ENCODE data around the gene GRIK5. TPM values are rescaled to one million over a fixed set of nuclear protein-coding genes. Genes with fewer than 3 reads are reported as not detected.
A peak's percentile ranks its signal among the peaks of the same experiment; 100 is the strongest.

GRIK5 gene
- total RNA-seq, 2 experiments from 2014 or later = 0.73 to 1.3 TPM

- no peak for DNase-seq (ENCODE audit: low spot score)
- BruUV-seq (replicated peaks) = no TSS peak
- no peaks in the 10 kb centered on the region for H3K9me2 ChIP-seq (ENCODE audit: insufficient read depth, low read length)
- H3K4me2 ChIP-seq (ENCODE audit: low read length) = no peak overlapping the region
- H3K36me3 ChIP-seq (ENCODE audit: insufficient read depth, low read length) = peaks cover 15% of the 10 kb centered on the region
- peaks cover 19% of the 10 kb centered on the region for H3K4me1 ChIP-seq (ENCODE audit: insufficient read depth, low read length, poor library complexity, severe bottlenecking)
- peaks cover 4% of the 10 kb centered on the region; the same call in 1 of the 2 replicates for H3K79me2 ChIP-seq (ENCODE audit: insufficient read depth, low read depth, low read length)
- intact Hi-C loops (cut with micrococcal nuclease; ENCODE audit: unreplicated experiment) = no loop called here
- H3K9me3 ChIP-seq (ENCODE audit: low read length) = no peaks in the 10 kb centered on the region
- no peak overlapping the region for H3K4me3 ChIP-seq (ENCODE audit: low read depth, low read length, poor library complexity, severe bottlenecking)
- POLR2A ChIA-PET = interaction anchor here (0.6 kb wide), 1 partner anchor 70 kb away, joined by 3 read pairs; no protein-coding TSS in a partner anchor
- H4K20me1 ChIP-seq (ENCODE audit: insufficient read depth, low read length) = no peaks in the 10 kb centered on the region
- no peak for TF ChIP-seq EZH2phosphoT487 (IDR thresholded peaks at IDR 0.05; ENCODE audit: borderline replicate concordance, low read depth, low read length)
- TF ChIP-seq, protein P1, sequence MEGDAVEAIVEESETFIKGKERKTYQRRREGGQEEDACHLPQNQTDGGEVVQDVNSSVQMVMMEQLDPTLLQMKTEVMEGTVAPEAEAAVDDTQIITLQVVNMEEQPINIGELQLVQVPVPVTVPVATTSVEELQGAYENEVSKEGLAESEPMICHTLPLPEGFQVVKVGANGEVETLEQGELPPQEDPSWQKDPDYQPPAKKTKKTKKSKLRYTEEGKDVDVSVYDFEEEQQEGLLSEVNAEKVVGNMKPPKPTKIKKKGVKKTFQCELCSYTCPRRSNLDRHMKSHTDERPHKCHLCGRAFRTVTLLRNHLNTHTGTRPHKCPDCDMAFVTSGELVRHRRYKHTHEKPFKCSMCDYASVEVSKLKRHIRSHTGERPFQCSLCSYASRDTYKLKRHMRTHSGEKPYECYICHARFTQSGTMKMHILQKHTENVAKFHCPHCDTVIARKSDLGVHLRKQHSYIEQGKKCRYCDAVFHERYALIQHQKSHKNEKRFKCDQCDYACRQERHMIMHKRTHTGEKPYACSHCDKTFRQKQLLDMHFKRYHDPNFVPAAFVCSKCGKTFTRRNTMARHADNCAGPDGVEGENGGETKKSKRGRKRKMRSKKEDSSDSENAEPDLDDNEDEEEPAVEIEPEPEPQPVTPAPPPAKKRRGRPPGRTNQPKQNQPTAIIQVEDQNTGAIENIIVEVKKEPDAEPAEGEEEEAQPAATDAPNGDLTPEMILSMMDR (conservative IDR thresholded peaks at IDR 0.05; ENCODE audit: low read length) = no peak
- no peak overlapping the region for H2AFZ ChIP-seq (ENCODE audit: low read length)
- H3K27ac ChIP-seq (ENCODE audit: low read depth, low read length, poor library complexity, severe bottlenecking) = no peak overlapping the region
- CTCF ChIA-PET (ENCODE audit: unreplicated experiment) = no interaction called here
These were observed 109.0 kb downstream of the GRIK5 start for GRCh38 chr19:41960973-41961372.

DNA sequence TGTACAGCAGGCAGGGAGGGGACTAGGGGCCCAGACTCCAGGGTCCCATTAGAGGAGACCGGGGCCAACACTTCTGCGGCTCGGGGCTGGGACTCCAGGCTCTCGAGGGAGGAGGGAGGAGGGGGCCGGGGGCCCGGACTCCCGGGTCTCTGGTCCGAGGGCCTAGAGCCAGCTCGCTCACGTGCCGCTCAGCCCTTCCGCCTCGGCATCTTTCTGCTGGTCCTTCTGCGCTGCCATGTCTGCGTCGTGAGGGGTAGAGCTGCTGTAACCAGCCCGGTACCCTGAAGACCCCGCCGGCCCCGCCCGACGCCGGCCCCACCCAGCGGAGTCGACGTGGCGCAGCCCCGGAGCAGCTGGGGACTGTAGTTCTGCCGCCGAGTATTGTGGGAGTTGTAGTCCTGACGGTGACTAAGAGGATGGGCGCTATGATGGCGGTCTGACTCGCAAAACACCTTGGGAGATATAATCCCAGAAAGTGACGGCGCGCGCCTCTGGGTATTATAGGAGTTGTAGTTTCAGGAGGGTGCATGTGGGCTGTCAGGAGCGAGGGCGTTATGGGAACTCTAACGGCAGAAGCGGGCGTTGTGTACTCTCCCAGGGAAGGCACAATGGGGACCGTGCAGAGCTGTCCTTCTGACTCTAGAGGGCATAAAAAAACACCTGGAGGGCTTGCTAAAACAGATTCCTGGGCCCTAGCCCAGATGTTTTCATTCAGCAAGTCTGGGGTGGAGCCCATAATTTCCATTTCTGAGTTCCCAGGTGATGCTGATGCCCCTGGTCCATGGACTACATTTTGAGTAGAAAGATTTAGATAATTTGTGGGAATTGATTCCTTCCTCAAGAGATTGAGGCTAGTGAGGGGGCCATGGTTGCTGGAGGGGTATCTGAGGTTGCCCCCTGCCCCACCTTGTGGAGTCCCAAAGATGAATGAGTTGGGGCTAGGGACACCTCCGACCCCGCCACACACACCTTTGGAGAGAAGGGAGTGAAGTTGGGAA lies 110.7 kb downstream of the GRIK5 start, which contains the start of gene RABAC1:
RABAC1 (minus strand) TSS at position 266 of the 998 bp plus-strand sequence; CDS start at position 237, 29 bp downstream.
- peaks cover 23% of the 10 kb centered on the region for H3K36me3 ChIP-seq (ENCODE audit: insufficient read depth, low read length)
- peaks cover 19% of the 10 kb centered on the region for H3K4me1 ChIP-seq (ENCODE audit: insufficient read depth, low read length, poor library complexity, severe bottlenecking)

More for the DNA sequence above, 110.7 kb downstream of the GRIK5 start, which contains the start of gene RABAC1:
- Histone ChIP-seq H2AFZ (ENCODE audit: low read length) (peak within 1 kb of the TSS; percentile 32; the same call in 1 of the 2 replicates), H3K79me2 (ENCODE audit: insufficient read depth, low read depth, low read length) (peaks cover 4% of the 10 kb centered on the region; the same call in 1 of the 2 replicates), H3K4me2 (ENCODE audit: low read length) (peak within 1 kb of the TSS; percentile 95), H3K9me2 (ENCODE audit: insufficient read depth, low read length) (no peaks in the 10 kb centered on the region), H3K9me3 (ENCODE audit: low read length) (no peaks in the 10 kb centered on the region), H4K20me1 (ENCODE audit: insufficient read depth, low read length) (no peaks in the 10 kb centered on the region), H3K4me3 (ENCODE audit: low read depth, low read length, poor library complexity, severe bottlenecking) (peak within 1 kb of the TSS; percentile 88), H3K27ac (ENCODE audit: low read depth, low read length, poor library complexity, severe bottlenecking) (peak within 1 kb of the TSS; percentile 65)
- no TSS peak for BruUV-seq (replicated peaks)
- CTCF ChIA-PET (ENCODE audit: unreplicated experiment) = no interaction called here
- POLR2A ChIA-PET = interaction anchor here (0.9 to 1.1 kb wide), 2 partner anchors 84 to 100 kb away, joined by 3 to 5 read pairs; partner anchors contain the start of gene RPS19
- TF ChIP-seq, protein P1 (conservative IDR thresholded peaks at IDR 0.05; ENCODE audit: low read length) = peak; percentile 76
- TF ChIP-seq EZH2phosphoT487 (IDR thresholded peaks at IDR 0.05; ENCODE audit: borderline replicate concordance, low read depth, low read length) = no peak
- peak; percentile 93 for DNase-seq (ENCODE audit: low spot score)
- intact Hi-C loops (cut with micrococcal nuclease; ENCODE audit: unreplicated experiment) = loop anchor here (2.0 to 10.0 kb wide), 3 partner anchors 35 to 165 kb away; partner anchors contain the start of genes ATP1A3 and CEACAM3

Measured in OCI-LY7 (cell line).